Nephron (organoid): ENCODE results near the gene ZBTB49.

Experiments
- H3K27ac Mint-ChIP-seq, 3 experiments: 2 replicates each; pipeline ENCODE4 v1.8.0; 2020; ENCODE audit warnings: mixed read lengths in 3 of 3, mild to moderate bottlenecking in 2 of 3, moderate library complexity in 1 of 3
- H3K27me3 Mint-ChIP-seq: 2 replicates; pipeline ENCODE4 v1.8.0; 2021; ENCODE audit warnings: low read depth, mild to moderate bottlenecking, moderate library complexity, mixed read lengths
- H3K36me3 Mint-ChIP-seq: 2 replicates; pipeline ENCODE4 v1.8.0; 2020; ENCODE audit warnings: low read depth, mixed read lengths
- H3K4me1 Mint-ChIP-seq: 2 replicates; pipeline ENCODE4 v1.8.0; 2020; ENCODE audit warnings: mixed read lengths
- H3K4me3 Mint-ChIP-seq, 3 experiments: 2 replicates each; pipeline ENCODE4 v1.8.0; 2020; ENCODE audit warnings: mild to moderate bottlenecking in 3 of 3, mixed read lengths in 3 of 3, moderate library complexity in 2 of 3
- H3K9me3 Mint-ChIP-seq: 2 replicates; pipeline ENCODE4 v1.8.0; 2020; ENCODE audit warnings: mixed read lengths
- CTCF ChIP-seq, 3 experiments: fragments of 200-600 bp; sonication (generic); IDR thresholded peaks; one replicate each; pipeline ENCODE4 v1.5.0; 2021; ENCODE audit warnings: antibody characterized with exemption in 3 of 3; ENCODE audit not compliant: unreplicated experiment in 3 of 3

The ZBTB49 gene

GRCh38 chr4:4316150-4316495, 26.1 kb downstream of the ZBTB49 start:
- Mint-ChIP-seq H3K9me3 (no peaks in the 10 kb centered on the region), H3K27me3 (no peaks in the 10 kb centered on the region), H3K4me1 (no peaks in the 10 kb centered on the region), H3K27ac (no peak overlapping the region), H3K4me3 (no peak overlapping the region), H3K36me3 (peaks cover 34% of the 10 kb centered on the region)
- no peak for TF ChIP-seq CTCF (IDR thresholded peaks at IDR 0.05; ENCODE audit: unreplicated experiment in 3 of 3)

GRCh38 chr4:4317496-4318232, 27.6 kb downstream of the ZBTB49 start:
- Mint-ChIP-seq H3K4me1 (no peaks in the 10 kb centered on the region), H3K27me3 (peaks cover under 1% of the 10 kb centered on the region), H3K9me3 (no peaks in the 10 kb centered on the region), H3K4me3 (no peak overlapping the region), H3K27ac (no peak overlapping the region), H3K36me3 (peaks cover 44% of the 10 kb centered on the region)
- no peak for TF ChIP-seq CTCF (IDR thresholded peaks at IDR 0.05; ENCODE audit: unreplicated experiment in 3 of 3)

- no peak for TF ChIP-seq CTCF (IDR thresholded peaks at IDR 0.05; ENCODE audit: unreplicated experiment in 3 of 3)
- Mint-ChIP-seq H3K27ac (no peak overlapping the region), H3K9me3 (no peaks in the 10 kb centered on the region), H3K36me3 (peaks cover 41% of the 10 kb centered on the region), H3K27me3 (peaks cover 3% of the 10 kb centered on the region), H3K4me1 (peaks cover 11% of the 10 kb centered on the region), H3K4me3 (no peak overlapping the region)
These were observed 30.5 kb downstream of the ZBTB49 start for GRCh38 chr4:4320528-4320927.

GRCh38 chr4:4320951-4321714, 31.1 kb downstream of the ZBTB49 start:
- no peaks in the 10 kb centered on the region for H3K9me3 Mint-ChIP-seq
- no peak overlapping the region for H3K4me3 Mint-ChIP-seq

GRCh38 chr4:4321951-4322688, 32.1 kb downstream of the ZBTB49 start:
- Mint-ChIP-seq H3K4me1 (peaks cover 11% of the 10 kb centered on the region), H3K36me3 (peaks cover 29% of the 10 kb centered on the region), H3K9me3 (no peaks in the 10 kb centered on the region), H3K27ac (no peak overlapping the region), H3K27me3 (peaks cover 3% of the 10 kb centered on the region), H3K4me3 (no peak overlapping the region)
- TF ChIP-seq CTCF (IDR thresholded peaks at IDR 0.05; ENCODE audit: unreplicated experiment in 3 of 3): no peak

More at GRCh38 chr4:4320951-4321714, 31.1 kb downstream of the ZBTB49 start:
- Mint-ChIP-seq H3K27me3 (peaks cover 3% of the 10 kb centered on the region), H3K27ac (no peak overlapping the region), H3K36me3 (peaks cover 35% of the 10 kb centered on the region), H3K4me1 (peaks cover 11% of the 10 kb centered on the region)
- no peak for TF ChIP-seq CTCF (IDR thresholded peaks at IDR 0.05; ENCODE audit: unreplicated experiment in 3 of 3)
